Liver (tissue), 9 donors: ENCODE measurements around the gene OR56B1. TPM values are rescaled to one million over a fixed set of nuclear protein-coding genes. Genes with fewer than 3 reads are reported as not detected.
A peak's percentile ranks its signal among the peaks of the same experiment; 100 is the strongest.

Source experiments
- DNase-seq: peaks from one replicate; pipeline ENCODE4 v3.0.0-alpha.2; 2017; ENCODE audit warnings: low spot score
- H3K27ac ChIP-seq, 2 donors: one replicate each; pipeline ENCODE4 v1.7.0; 2013; ENCODE audit warnings: inconsistent platforms in 2 of 2, low read length in 2 of 2, control low read depth in 1 of 2, low read depth in 1 of 2, mild to moderate bottlenecking in 1 of 2
- H3K27me3 ChIP-seq, 4 donors: one replicate each; pipeline versions ENCODE4 v1.6.1 to v1.7.0; 2013; ENCODE audit warnings: low read length in 3 of 4, inconsistent platforms in 1 of 4, mild to moderate bottlenecking in 1 of 4, moderate library complexity in 1 of 4; ENCODE audit not compliant: control insufficient read depth in 4 of 4, insufficient read depth in 4 of 4
- H3K36me3 ChIP-seq, 4 donors: one replicate each; pipeline versions ENCODE4 v1.6.1 to v1.7.0; 2013; ENCODE audit warnings: low read length in 3 of 4, mild to moderate bottlenecking in 3 of 4, low read depth in 1 of 4, moderate library complexity in 1 of 4; ENCODE audit not compliant: control insufficient read depth in 4 of 4, insufficient read depth in 3 of 4
- H3K4me1 ChIP-seq, 4 donors: one replicate each; pipeline versions ENCODE4 v1.6.1 to v1.7.0; 2013; ENCODE audit warnings: low read length in 3 of 4, mild to moderate bottlenecking in 3 of 4, moderate library complexity in 1 of 4; ENCODE audit not compliant: control insufficient read depth in 4 of 4, insufficient read depth in 4 of 4
- H3K4me3 ChIP-seq, 3 donors: one replicate each; pipeline versions ENCODE4 v1.6.1 to v1.7.0; 2013; ENCODE audit warnings: low read length in 3 of 3, control low read depth in 1 of 3, low read depth in 1 of 3, mild to moderate bottlenecking in 1 of 3
- H3K9ac ChIP-seq, 2 donors: one replicate each; pipeline ENCODE4 v1.7.0; 2013; ENCODE audit warnings: low read length in 2 of 2, mild to moderate bottlenecking in 2 of 2, moderate library complexity in 2 of 2, control low read depth in 1 of 2, low read depth in 1 of 2
- H3K9me3 ChIP-seq, 4 donors: one replicate each; pipeline versions ENCODE4 v1.6.1 to v1.7.0; 2013; ENCODE audit warnings: low read length in 3 of 4; ENCODE audit not compliant: control insufficient read depth in 4 of 4
- CTCF ChIP-seq: fragments of 150-350 bp; IDR thresholded peaks from 2 replicates; pipeline ENCODE4 v1.5.1; 2017; ENCODE audit warnings: improper control_type of control experiment, low read depth, low read length; ENCODE audit not compliant: missing input control
- EGR1 ChIP-seq, 2 donors: IDR thresholded peaks; 2 replicates each; pipeline ENCODE4 v1.6.1; 2016 to 2018; ENCODE audit warnings: antibody characterized with exemption in 2 of 2, low read depth in 2 of 2
- FOXA1 ChIP-seq: IDR thresholded peaks from 2 replicates; pipeline ENCODE4 v1.6.1; 2016; ENCODE audit warnings: antibody characterized with exemption
- GABPA ChIP-seq, 2 donors: IDR thresholded peaks in 1 of 2; conservative IDR thresholded peaks in 1 of 2; 2 replicates each; pipeline ENCODE4 v1.6.1; 2016; ENCODE audit warnings: antibody characterized with exemption in 2 of 2, mild to moderate bottlenecking in 1 of 2, moderate library complexity in 1 of 2
- HNF4A ChIP-seq, 2 donors: conservative IDR thresholded peaks; 2 replicates each; pipeline ENCODE4 v1.6.1; 2016; ENCODE audit warnings: antibody characterized with exemption in 2 of 2, mild to moderate bottlenecking in 2 of 2
- HNF4G ChIP-seq: IDR thresholded peaks from 2 replicates; pipeline ENCODE4 v1.6.1; 2016; ENCODE audit warnings: antibody characterized with exemption
- JUND ChIP-seq, 2 donors: IDR thresholded peaks; 2 replicates each; pipeline ENCODE4 v1.6.1; 2016; ENCODE audit warnings: antibody characterized with exemption in 2 of 2
- NR2F2 ChIP-seq: IDR thresholded peaks from 2 replicates; pipeline ENCODE4 v1.6.1; 2016; ENCODE audit warnings: antibody characterized with exemption
- RXRA ChIP-seq, 2 donors: IDR thresholded peaks; 2 replicates each; pipeline ENCODE4 v1.6.1; 2017 to 2018; ENCODE audit warnings: antibody characterized with exemption in 2 of 2, mild to moderate bottlenecking in 1 of 2
- SP1 ChIP-seq: IDR thresholded peaks from 2 replicates; pipeline ENCODE4 v1.6.1; 2018; ENCODE audit warnings: antibody characterized with exemption, mild to moderate bottlenecking
- TAF1 ChIP-seq: conservative IDR thresholded peaks from 2 replicates; pipeline ENCODE4 v1.6.1; 2016; ENCODE audit warnings: antibody characterized with exemption, mild to moderate bottlenecking
- WGBS: extraction: QIAGEN DNeasy Blood & Tissue Kit; methylation state at CpG from one replicate; pipeline ENCODE4 v1.1.7; 2013; 5-methylcytosine and 5-hydroxymethylcytosine counted together
- polyA plus RNA-seq, 2 donors: library from polyadenylated mRNA; stranded (reverse) in 1 of 2; unstranded in 1 of 2; fragments of 200-250 nt in 1 of 2; fragments of >200 nt in 1 of 2; fragmentation: Nextera tagmentation in 1 of 2; extraction: Ambion mirVana in 1 of 2; gene quantifications; one replicate each; pipeline versions ENCODE4 v1.2.1 to v1.2.3, GENCODE V29; 2013 to 2015
- total RNA-seq, 2 donors: library from RNA; depleted of rRNA; stranded (reverse); fragments of >200 nt; gene quantifications; one replicate each; pipeline ENCODE4 v1.2.3, GENCODE V29; 2014
- TF ChIP-seq, protein P1 (sequence below): IDR thresholded peaks from 2 replicates; pipeline ENCODE4 v1.6.1; 2016; ENCODE audit warnings: antibody characterized with exemption
- TF ChIP-seq, protein P2 (sequence below): IDR thresholded peaks from 2 replicates; pipeline ENCODE4 v1.6.1; 2016; ENCODE audit warnings: antibody characterized with exemption
- TF ChIP-seq, protein P3 (sequence below): IDR thresholded peaks from 2 replicates; pipeline ENCODE4 v1.6.1; 2016; ENCODE audit warnings: antibody characterized with exemption, mild to moderate bottlenecking
- donor health status: healthy.
- donor health status: healthy.
- donor health status: healthy.
- donor health status: healthy.
- donor health status: healthy.

Gene OR56B1
- total RNA-seq: not detected
- polyA plus RNA-seq: not detected

- H3K27me3 ChIP-seq: no peaks in the 10 kb centered on the region
- no peaks in the 10 kb centered on the region for H3K36me3 ChIP-seq
- 84% methylated on average over 1 of the region's 1 CpG for WGBS
- H3K4me3 ChIP-seq: no peak within 1 kb of the TSS
- TF ChIP-seq, protein P1, sequence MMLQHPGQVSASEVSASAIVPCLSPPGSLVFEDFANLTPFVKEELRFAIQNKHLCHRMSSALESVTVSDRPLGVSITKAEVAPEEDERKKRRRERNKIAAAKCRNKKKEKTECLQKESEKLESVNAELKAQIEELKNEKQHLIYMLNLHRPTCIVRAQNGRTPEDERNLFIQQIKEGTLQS: no peak
- TF ChIP-seq JUND (IDR thresholded peaks at IDR 0.05) (no peak), TAF1 (no peak), HNF4G (no peak)
- peaks cover 0 to 2% (median 0%) of the 10 kb centered on the region in 4 donors for H3K9me3 ChIP-seq
- no peak within 1 kb of the TSS for H3K27ac ChIP-seq
- H3K9ac ChIP-seq: no peak within 1 kb of the TSS
- H3K4me1 ChIP-seq: no peaks in the 10 kb centered on the region
- no peak for DNase-seq
Measured at GRCh38 chr11:5736396-5736795, at the start of gene OR56B1. TSS of gene OR56B1 (plus strand) at chr11:5736448. CDS start at chr11:5736517, 69 bp downstream.

GRCh38 chr11:5688482-5688881 lies 47.8 kb upstream of the OR56B1 start:
- H3K9ac ChIP-seq: no peak overlapping the region
- WGBS: 94% methylated on average over 1 of the region's 1 CpG
- H3K36me3 ChIP-seq: no peaks in the 10 kb centered on the region
- no peak for DNase-seq
- no peaks in the 10 kb centered on the region for H3K27me3 ChIP-seq
- TF ChIP-seq FOXA1 (no peak), EGR1 (IDR thresholded peaks at IDR 0.05; ENCODE audit: low read depth in 2 of 2) (no peak), RXRA (IDR thresholded peaks at IDR 0.05) (no peak), HNF4A (conservative IDR thresholded peaks at IDR 0.05) (no peak), SP1 (no peak), NR2F2 (no peak), GABPA (IDR thresholded peaks at IDR 0.05 in 1 of 2, conservative IDR thresholded peaks at IDR 0.05 in 1 of 2) (no peak), CTCF (no peak)
- TF ChIP-seq, protein P1: no peak
- TF ChIP-seq, protein P2, sequence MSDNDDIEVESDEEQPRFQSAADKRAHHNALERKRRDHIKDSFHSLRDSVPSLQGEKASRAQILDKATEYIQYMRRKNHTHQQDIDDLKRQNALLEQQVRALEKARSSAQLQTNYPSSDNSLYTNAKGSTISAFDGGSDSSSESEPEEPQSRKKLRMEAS: no peak
- TF ChIP-seq, protein P3, sequence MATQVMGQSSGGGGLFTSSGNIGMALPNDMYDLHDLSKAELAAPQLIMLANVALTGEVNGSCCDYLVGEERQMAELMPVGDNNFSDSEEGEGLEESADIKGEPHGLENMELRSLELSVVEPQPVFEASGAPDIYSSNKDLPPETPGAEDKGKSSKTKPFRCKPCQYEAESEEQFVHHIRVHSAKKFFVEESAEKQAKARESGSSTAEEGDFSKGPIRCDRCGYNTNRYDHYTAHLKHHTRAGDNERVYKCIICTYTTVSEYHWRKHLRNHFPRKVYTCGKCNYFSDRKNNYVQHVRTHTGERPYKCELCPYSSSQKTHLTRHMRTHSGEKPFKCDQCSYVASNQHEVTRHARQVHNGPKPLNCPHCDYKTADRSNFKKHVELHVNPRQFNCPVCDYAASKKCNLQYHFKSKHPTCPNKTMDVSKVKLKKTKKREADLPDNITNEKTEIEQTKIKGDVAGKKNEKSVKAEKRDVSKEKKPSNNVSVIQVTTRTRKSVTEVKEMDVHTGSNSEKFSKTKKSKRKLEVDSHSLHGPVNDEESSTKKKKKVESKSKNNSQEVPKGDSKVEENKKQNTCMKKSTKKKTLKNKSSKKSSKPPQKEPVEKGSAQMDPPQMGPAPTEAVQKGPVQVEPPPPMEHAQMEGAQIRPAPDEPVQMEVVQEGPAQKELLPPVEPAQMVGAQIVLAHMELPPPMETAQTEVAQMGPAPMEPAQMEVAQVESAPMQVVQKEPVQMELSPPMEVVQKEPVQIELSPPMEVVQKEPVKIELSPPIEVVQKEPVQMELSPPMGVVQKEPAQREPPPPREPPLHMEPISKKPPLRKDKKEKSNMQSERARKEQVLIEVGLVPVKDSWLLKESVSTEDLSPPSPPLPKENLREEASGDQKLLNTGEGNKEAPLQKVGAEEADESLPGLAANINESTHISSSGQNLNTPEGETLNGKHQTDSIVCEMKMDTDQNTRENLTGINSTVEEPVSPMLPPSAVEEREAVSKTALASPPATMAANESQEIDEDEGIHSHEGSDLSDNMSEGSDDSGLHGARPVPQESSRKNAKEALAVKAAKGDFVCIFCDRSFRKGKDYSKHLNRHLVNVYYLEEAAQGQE: no peak
- H3K4me3 ChIP-seq: no peak overlapping the region
- H3K9me3 ChIP-seq: no peaks in the 10 kb centered on the region
- H3K27ac ChIP-seq: peak overlapping the region in 1 of 2 donors; percentile 11
- H3K4me1 ChIP-seq: peaks cover 0 to 12% (median 6%) of the 10 kb centered on the region in 4 donors
